Suprapubic skin (tissue), 3 donors: ENCODE results near the gene DISP3.

ENCODE experiments used
- CTCF ChIP-seq, 2 donors: fragments of 200-600 bp in 1 of 2; fragments of 450-650 bp in 1 of 2; sonication (generic) in 1 of 2; IDR thresholded peaks; one replicate each; pipeline ENCODE4 v1.5.1; 2016 to 2019; ENCODE audit warnings: antibody characterized with exemption in 2 of 2, mild to moderate bottlenecking in 1 of 2, moderate library complexity in 1 of 2
- POLR2AphosphoS5 ChIP-seq, 3 donors: sonication (generic); formaldehyde crosslinking; IDR thresholded peaks; one replicate each; pipeline ENCODE4 v1.6.1; 2017; ENCODE audit warnings: antibody characterized with exemption in 3 of 3

DNA sequence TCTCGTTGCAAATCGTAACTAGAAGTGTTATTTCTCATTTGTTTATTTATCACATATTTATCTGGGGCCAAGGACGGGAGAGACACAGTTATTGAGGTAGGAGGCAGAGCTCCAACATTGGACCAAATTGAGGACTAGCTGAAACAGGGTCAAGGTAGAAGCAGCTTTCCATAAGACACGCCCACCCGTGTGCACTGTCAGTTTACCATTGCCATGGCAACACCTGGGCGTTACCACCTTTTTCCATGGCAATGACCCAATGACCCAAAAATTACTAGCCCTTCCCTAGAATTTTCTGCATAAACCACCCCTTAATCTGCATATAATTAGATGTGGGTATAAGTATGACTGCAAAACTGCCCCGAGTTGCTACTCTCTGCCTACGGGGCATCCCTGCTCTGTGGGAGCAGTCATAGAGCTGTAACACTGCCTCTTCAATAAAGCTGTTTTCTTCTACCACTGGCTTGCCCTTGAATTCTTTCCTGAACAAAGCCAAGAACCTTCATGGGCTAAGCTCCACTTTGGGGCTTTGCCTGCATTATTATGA lies 102.6 kb downstream of the DISP3 start:
- TF ChIP-seq CTCF (IDR thresholded peaks at IDR 0.05) (no peak), POLR2AphosphoS5 (IDR thresholded peaks at IDR 0.05) (no peak)
